ENCODE results near the gene TCF7.

The TCF7 gene

DNA sequence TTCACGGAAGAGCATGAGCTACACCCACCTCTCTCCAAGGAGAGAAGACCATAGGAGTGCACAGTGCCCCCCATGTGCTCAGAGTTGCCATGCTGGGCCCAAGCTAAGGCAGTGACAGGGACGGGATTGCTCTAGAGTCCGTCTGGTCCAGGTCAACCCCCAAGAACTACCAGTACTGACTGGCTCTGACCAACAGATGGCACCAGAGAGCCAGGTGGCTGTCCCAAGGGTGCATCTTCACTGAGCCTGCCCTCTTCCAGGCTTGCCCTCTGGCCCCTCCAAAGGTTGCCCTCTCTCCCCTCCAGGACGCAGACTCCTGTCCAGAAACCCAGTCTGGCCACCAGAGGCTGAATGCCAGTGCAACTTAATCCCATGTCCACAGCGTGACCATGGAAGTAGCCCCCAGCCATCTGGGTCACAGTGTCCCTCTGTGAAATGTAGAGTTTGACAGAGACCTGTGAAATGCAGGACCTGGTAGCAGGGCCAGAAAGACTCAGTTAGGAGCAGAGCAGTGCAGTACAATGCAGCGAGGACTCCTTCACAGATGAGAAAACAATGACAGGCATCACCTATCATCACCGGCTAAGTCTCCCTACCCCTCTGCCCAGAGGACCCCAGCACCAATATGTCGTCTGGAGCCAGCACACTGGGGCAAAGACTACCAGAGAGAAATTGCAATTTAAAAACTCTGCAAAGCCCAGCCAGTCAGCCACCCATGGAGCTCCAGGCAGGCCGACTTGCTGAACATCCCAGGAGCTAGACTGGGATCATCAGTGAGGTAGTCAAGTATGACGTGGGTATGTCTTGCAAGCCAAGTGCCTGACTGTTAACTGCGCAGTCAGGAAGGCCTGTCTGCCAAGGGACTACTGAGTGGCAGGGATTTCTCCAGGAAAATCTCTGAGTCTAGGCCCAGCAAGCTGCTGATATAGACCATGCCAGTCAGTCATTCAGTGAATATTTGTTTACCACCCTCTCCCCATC lies 70.0 kb downstream of the TCF7 start:
- peak; percentile 75 to 84 for DNase-seq

DNA sequence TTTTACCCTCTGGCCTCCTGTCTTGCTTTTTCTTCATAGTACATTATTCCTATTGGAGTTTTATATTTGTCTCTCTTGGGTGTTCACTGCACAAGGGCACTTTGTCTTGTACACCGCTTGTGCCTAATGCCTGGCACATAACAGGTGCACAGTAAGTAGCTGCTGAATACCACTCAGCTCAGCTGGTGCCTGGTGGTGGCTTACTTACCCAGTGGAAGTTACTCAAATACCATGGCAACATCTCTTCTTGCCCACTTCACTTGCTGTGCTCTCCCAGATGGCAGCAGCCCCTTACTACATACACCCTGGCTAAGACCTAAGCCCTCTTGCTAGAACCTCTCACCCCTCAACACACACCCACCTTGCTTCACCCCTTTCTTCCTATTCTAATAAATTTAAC lies 73.6 kb downstream of the TCF7 start:
- no peak for DNase-seq

DNA sequence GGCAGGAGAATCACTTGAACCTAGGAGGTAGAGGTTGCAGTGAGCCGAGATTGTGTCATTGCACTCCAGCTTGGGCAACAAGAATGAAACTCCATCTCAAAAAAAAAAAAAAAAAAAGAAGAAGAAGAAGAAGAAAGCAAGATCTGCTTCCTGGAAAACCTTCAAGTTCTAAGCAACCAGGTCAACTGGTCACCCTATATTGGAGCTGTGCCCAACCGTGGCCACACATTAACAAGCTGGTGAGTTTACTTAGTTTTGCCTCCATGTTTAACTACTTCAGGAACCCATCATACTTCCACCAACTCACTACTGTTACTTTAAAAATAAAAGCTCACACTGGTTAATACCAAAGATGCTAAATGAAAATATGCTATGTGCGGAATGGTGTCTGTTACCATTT lies 74.5 kb downstream of the TCF7 start:
- DNase-seq = no peak

- DNase-seq = no peak
Observed at GRCh38 chr5:134195666-134196065, 81.2 kb downstream of the TCF7 start.
